Fibroblast of the aortic adventitia (primary cell): Measurements from ENCODE around the gene TTC39C. TPM values are rescaled to one million over a fixed set of nuclear protein-coding genes. Genes with fewer than 3 reads are reported as not detected.
"Not testable (repeated sequence)": the region's sequence is repeated elsewhere in the genome, so short reads cannot be mapped to it uniquely, and the experiment has no call there.

Experiments
- DNase-seq: peaks from one replicate; pipeline ENCODE4 v3.0.0-alpha.2; 2010; ENCODE audit warnings: low read depth
- H3K4me3 ChIP-seq: 2 replicates; pipeline ENCODE4 v1.5.1; 2011; ENCODE audit warnings: low read depth, mild to moderate bottlenecking, control low read depth, low read length, moderate library complexity
- CTCF ChIP-seq: IDR thresholded peaks from 2 replicates; pipeline ENCODE4 v1.5.1; 2011; ENCODE audit warnings: mild to moderate bottlenecking, low read length, control low read depth, inconsistent platforms; ENCODE audit not compliant: insufficient read depth
- total RNA-seq: library from RNA; depleted of rRNA; stranded (reverse); fragments of >200 nt; gene quantifications from 2 replicates; pipeline ENCODE4 v1.2.3, GENCODE V29; 2012; ENCODE audit warnings: low replicate concordance

Gene TTC39C
- total RNA-seq, 1 donor = 51.8 TPM

- H3K4me3 ChIP-seq = peak overlapping the region; percentile 76
- TF ChIP-seq CTCF = no peak
- no peak for DNase-seq
These were observed 123.8 kb downstream of the TTC39C start for GRCh38 chr18:24138409-24138788.

- peak; percentile 84 for DNase-seq
- peak within 1 kb of the TSS; percentile 76 for H3K4me3 ChIP-seq
- no peak for TF ChIP-seq CTCF
These were observed 124.4 kb downstream of the TTC39C start, which contains the start of gene CABYR for GRCh38 chr18:24138789-24139616. Gene CABYR, plus strand, starts transcription at chr18:24139062. Its CDS starts 4,053 bp downstream, at chr18:24143115.

GRCh38 chr18:24140697-24141096, 126.1 kb downstream of the TTC39C start:
- no peak for DNase-seq
- no peak overlapping the region for H3K4me3 ChIP-seq
- no peak for TF ChIP-seq CTCF

- no peak overlapping the region for H3K4me3 ChIP-seq
- no peak for DNase-seq
- no peak for TF ChIP-seq CTCF
These were observed 127.8 kb downstream of the TTC39C start for GRCh38 chr18:24142376-24142775.

- H3K4me3 ChIP-seq, DNase-seq: not testable (repeated sequence)
These were observed 135.0 kb downstream of the TTC39C start for GRCh38 chr18:24149591-24149990.

- TF ChIP-seq CTCF = no peak
- DNase-seq = no peak
- no peak overlapping the region for H3K4me3 ChIP-seq
These were observed 138.8 kb downstream of the TTC39C start for GRCh38 chr18:24153397-24153796.

GRCh38 chr18:24157855-24158254, 143.3 kb downstream of the TTC39C start:
- TF ChIP-seq CTCF = no peak
- H3K4me3 ChIP-seq = no peak overlapping the region
- DNase-seq = no peak
